NCI-H146 (cell line): ENCODE results near the gene RNF144A.

Source experiments
- DNase-seq: peaks from one replicate; lab custom pipeline; 2025; lab: John Stamatoyannopoulos, UW

Gene RNF144A

GRCh38 chr2:6947929-6948676 is 30.9 kb downstream of the RNF144A start:
- DNase-seq = no peak

- DNase-seq = no peak
These were observed 31.6 kb downstream of the RNF144A start for GRCh38 chr2:6948677-6949351.

DNA sequence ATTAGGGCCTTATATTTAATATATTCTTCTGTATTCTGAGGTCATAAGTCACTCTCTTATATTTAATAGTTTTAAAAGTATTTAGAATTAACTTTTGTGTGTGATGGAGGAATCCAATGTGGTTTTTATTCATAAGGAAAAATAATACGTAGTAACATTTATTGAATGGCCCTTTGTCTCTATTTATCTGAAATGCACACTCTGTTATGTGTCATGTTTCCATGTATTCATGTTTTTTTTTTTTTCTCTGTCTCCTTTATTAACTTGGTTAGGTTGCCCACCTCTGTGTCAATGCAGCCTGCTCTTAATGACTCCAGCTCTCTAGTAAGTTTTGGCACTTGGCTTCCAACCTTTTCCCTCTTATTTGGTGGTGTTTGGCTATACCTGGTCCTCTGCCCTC is 33.8 kb downstream of the RNF144A start:
- DNase-seq = no peak

- DNase-seq = no peak
These were observed 34.9 kb downstream of the RNF144A start for GRCh38 chr2:6952101-6952500.

GRCh38 chr2:6954586-6954985 is 37.4 kb downstream of the RNF144A start:
- DNase-seq = no peak

DNA sequence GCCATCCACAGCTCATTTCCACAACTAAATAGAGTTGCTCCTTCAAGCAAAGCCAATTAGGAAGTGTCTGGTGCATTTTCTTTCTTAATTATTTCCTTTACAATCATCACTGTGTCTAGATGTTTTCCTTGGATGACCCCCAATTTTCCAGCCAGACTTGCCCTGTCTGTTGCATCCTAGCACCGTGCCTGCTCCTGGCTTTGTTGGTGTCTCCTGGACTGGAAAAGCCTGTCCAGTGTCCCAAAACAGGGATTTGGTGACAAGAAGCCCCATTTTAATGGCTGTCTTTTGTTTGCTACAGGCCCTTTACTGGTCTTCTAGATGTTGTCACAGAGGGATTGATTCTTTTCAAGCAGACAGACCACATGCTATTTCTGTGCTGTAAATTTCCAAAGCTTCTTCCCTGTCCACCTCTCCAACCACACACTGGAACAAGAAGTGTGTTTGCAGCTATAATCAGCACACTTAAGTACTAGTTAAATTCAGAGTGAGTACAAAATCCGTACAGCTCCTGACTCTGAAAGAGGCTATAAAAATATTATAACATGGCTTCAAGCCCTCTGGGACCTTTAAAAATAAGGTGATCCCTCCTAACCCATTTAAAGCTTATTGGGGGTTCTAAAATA is 38.4 kb downstream of the RNF144A start:
- no peak for DNase-seq

DNA sequence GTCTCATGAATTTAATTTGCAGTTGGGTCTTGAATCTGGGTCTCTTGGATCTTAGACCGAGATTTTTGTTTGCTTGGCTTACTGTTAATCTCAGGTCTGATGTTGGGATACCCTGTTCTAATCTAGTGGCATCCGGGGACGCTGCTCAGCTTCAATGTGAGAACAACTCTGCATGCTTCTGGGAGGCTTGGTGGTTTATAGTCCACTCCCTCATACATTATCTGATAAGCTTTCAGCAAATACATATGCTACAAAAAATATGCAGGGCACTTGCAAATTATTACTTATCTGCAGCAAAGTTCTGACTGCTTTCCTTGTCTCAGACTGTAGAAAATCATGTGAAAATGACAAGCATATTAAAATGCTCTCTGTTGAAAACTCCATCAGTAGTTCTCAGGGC is 39.4 kb downstream of the RNF144A start:
- DNase-seq = no peak

- DNase-seq = no peak
These were observed 40.0 kb downstream of the RNF144A start for GRCh38 chr2:6957031-6957714.

- DNase-seq = no peak
These were observed 40.9 kb downstream of the RNF144A start for GRCh38 chr2:6957910-6958615.

DNA sequence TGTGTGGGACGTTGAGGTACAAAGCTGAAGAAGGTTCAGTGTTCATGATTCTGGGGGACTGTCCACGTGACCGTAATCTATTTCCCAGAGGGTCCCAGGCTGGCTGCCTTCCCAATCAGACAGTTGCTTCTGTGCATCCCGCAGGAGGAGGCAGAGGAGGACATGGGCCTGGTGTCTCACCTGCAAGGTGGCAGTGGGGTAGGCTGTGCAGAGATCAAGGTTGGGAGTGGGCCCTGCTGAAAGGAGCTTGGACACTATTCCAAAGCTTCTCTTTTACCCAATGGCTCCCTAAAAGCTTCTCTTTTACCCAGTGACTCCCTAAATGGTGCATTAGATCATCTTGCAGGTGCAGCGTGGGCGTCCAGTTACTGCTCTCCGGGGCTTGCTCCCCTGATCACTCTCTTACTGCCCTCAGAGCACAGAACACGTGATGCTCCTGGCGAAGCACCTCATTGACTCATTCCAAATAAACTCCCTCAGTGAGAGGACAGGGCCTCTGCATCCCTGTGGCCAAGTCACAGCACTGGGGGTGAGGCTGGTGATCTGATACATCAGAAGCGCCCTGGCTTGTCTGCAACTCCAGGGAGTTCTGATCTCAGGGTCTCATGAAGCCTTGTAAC is 41.5 kb downstream of the RNF144A start:
- no peak for DNase-seq

DNA sequence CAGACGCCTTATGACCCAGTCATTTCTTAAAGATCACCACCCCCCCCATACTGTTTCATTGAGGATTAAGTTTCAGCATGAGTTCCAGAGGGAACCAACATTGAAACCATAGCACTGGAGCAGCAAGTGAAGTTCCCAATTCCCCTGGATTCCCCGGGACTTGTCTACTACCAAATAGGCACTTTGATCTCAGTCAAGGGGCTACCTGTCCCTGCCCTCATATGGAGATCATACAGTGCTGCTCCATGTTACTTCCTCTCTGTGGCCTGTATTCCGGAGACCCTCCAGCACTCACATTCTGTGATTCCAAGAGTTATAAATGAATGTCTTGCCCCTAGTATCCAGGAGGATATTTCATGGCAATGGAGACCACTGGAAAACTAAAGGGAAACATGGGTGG is 42.5 kb downstream of the RNF144A start:
- DNase-seq = no peak

- no peak for DNase-seq
These were observed 43.4 kb downstream of the RNF144A start for GRCh38 chr2:6960659-6961058.

GRCh38 chr2:6963727-6964126 is 46.5 kb downstream of the RNF144A start:
- DNase-seq = no peak

GRCh38 chr2:6965071-6965795 is 48.0 kb downstream of the RNF144A start:
- no peak for DNase-seq

- DNase-seq = no peak
These were observed 49.3 kb downstream of the RNF144A start for GRCh38 chr2:6966446-6966940.

DNA sequence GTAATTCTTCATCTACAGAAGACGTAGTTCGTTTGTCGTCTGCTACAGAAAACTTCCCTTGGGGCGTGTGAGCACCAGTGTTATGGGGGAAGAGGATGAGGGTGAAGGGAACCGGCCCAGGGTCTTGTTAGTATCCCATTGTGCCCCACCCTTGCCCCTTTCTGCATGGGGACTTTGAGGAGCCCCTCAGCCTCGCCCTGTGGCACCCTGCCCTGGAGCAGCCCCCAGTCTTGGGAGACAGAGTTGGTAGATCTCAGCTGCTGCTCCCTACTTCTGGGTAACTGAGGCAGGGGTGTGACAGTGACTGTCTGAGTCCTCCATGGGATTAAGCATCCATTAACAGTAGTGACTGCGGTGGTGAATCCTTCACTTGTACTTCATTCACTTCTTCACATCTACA is 50.1 kb downstream of the RNF144A start:
- DNase-seq = no peak

- no peak for DNase-seq
These were observed 51.3 kb downstream of the RNF144A start for GRCh38 chr2:6968319-6969100.

GRCh38 chr2:6970551-6970950 is 53.3 kb downstream of the RNF144A start:
- no peak for DNase-seq

DNA sequence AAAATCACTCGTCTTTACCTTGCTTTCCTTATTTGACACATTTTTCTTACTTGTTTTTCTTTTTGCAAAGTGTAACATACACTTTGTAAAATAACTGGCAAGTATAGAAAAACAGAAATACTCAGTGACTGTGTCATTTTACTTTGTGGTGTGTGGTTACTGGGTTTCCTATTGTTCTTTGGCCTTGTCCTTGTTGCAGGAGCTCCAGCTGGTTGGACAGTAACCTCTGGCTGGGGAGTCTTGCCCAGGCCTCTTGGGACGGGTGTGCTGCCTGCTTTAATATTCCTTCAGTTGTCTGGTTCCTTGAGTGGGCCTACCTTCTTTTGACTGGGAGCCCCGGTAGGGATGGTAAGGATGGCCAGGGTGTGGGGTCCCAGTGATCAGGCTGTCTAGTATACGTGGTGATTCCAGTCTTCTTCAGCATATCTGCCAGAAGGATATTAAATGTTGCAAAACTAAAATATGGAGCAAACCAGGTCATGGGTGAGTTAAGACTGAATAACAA is 53.8 kb downstream of the RNF144A start:
- no peak for DNase-seq

GRCh38 chr2:6971502-6971901 is 54.3 kb downstream of the RNF144A start:
- no peak for DNase-seq
